HAP-1 (cell line): ENCODE results near the gene ZNF627.
A peak's percentile ranks its signal among the peaks of the same experiment; 100 is the strongest.

ENCODE experiments used
- DNase-seq, 2 experiments: peaks; one replicate each; pipeline ENCODE4 v3.0.0-alpha.2; 2016 to 2020; ENCODE audit warnings: low spot score in 2 of 2
- H3K27me3 ChIP-seq: fragments of 250-450 bp; sonication (Bioruptor Pico); 2 replicates; pipeline ENCODE4 v1.5.1; 2020; ENCODE audit warnings: low read depth, mild to moderate bottlenecking, moderate library complexity
- H3K36me3 ChIP-seq: fragments of 250-450 bp; sonication (Bioruptor Pico); replicated peaks from 2 replicates; pipeline ENCODE4 v1.5.1; 2020; ENCODE audit warnings: mild to moderate bottlenecking
- H3K4me1 ChIP-seq: fragments of 250-450 bp; sonication (Bioruptor Pico); 2 replicates; pipeline ENCODE4 v1.5.1; 2020; ENCODE audit warnings: mild to moderate bottlenecking
- H3K4me3 ChIP-seq: fragments of 250-450 bp; sonication (Bioruptor Pico); 2 replicates; pipeline ENCODE4 v1.5.1; 2020; ENCODE audit warnings: mild to moderate bottlenecking, moderate library complexity
- H3K9me3 ChIP-seq: fragments of 250-450 bp; sonication (Bioruptor Pico); 2 replicates; pipeline ENCODE4 v1.5.1; 2020; ENCODE audit warnings: mild to moderate bottlenecking, moderate library complexity
- in situ Hi-C: fragments of 300-500 bp; cut with MboI; formaldehyde crosslinking; loops from 3 replicates; pipeline ENCODE4 v1.14.3; 2020; ENCODE audit warnings: low sequenced_read_pairs, inconsistent platforms, mixed read lengths

Gene ZNF627

GRCh38 chr19:11597202-11598102, at the start of gene ZNF627:
Gene ZNF627 (plus strand): TSS chr19:11597483. CDS start chr19:11597628, 145 bp downstream.
- Histone ChIP-seq H3K9me3 (no peaks in the 10 kb centered on the region), H3K27me3 (no peaks in the 10 kb centered on the region), H3K4me3 (peak within 1 kb of the TSS; percentile 78), H3K4me1 (peaks cover 4% of the 10 kb centered on the region; the same call in 1 of the 2 replicates), H3K36me3 (peaks cover 8% of the 10 kb centered on the region; the same call in 1 of the 2 replicates)
- in situ Hi-C loops = no loop called here
- peak; percentile 94 to 99 for DNase-seq

GRCh38 chr19:11547929-11548700, 49.2 kb upstream of the ZNF627 start:
- H3K9me3 ChIP-seq = no peaks in the 10 kb centered on the region
- H3K4me3 ChIP-seq = no peak overlapping the region
- no peak for DNase-seq
- H3K27me3 ChIP-seq = no peaks in the 10 kb centered on the region
- H3K36me3 ChIP-seq = no peaks in the 10 kb centered on the region; the same call in none of the 2 replicates
- in situ Hi-C loops = no loop called here
- no peaks in the 10 kb centered on the region for H3K4me1 ChIP-seq

- Histone ChIP-seq H3K9me3 (no peaks in the 10 kb centered on the region), H3K4me1 (no peaks in the 10 kb centered on the region), H3K27me3 (no peaks in the 10 kb centered on the region), H3K36me3 (peaks cover 3% of the 10 kb centered on the region), H3K4me3 (no peak overlapping the region)
- DNase-seq = no peak
- in situ Hi-C loops = no loop called here
These were observed 47.8 kb upstream of the ZNF627 start for GRCh38 chr19:11549386-11549953.

DNA sequence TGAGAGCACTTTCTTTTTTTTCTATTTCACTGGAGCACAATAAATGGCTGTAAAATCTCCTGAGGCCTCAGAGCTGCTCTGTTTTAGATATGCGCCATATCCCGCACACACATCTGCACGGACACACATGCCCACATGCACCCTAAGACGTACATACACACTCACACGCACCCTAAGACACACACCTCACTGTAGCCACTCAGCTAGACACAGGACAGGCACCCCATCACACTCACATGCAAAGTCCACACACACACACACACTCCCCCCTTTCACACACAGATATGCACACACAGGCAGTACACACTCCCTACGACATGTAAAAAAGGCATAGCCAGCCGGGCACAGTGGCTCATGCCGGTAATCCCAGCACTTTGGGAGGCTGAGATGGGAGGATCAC, 47.0 kb upstream of the ZNF627 start:
- no peaks in the 10 kb centered on the region for H3K4me1 ChIP-seq
- H3K36me3 ChIP-seq = peaks cover 3% of the 10 kb centered on the region
- H3K9me3 ChIP-seq = no peaks in the 10 kb centered on the region
- in situ Hi-C loops = no loop called here
- H3K27me3 ChIP-seq = no peaks in the 10 kb centered on the region
- no peak overlapping the region for H3K4me3 ChIP-seq
- DNase-seq = no peak

GRCh38 chr19:11551603-11552235, 45.6 kb upstream of the ZNF627 start:
- Histone ChIP-seq H3K9me3 (no peaks in the 10 kb centered on the region), H3K4me3 (no peak overlapping the region), H3K27me3 (no peaks in the 10 kb centered on the region), H3K36me3 (peaks cover 7% of the 10 kb centered on the region), H3K4me1 (no peaks in the 10 kb centered on the region)
- in situ Hi-C loops = no loop called here
- DNase-seq = peak in 1 of 2 experiments; percentile 52

- Histone ChIP-seq H3K27me3 (no peaks in the 10 kb centered on the region), H3K36me3 (peaks cover 7% of the 10 kb centered on the region), H3K9me3 (no peaks in the 10 kb centered on the region), H3K4me3 (no peak overlapping the region), H3K4me1 (peaks cover 2% of the 10 kb centered on the region; the same call in 1 of the 2 replicates)
- DNase-seq = no peak
- in situ Hi-C loops = no loop called here
These were observed 44.5 kb upstream of the ZNF627 start for GRCh38 chr19:11552666-11553372.

- Histone ChIP-seq H3K4me3 (no peak overlapping the region), H3K9me3 (no peaks in the 10 kb centered on the region), H3K27me3 (no peaks in the 10 kb centered on the region), H3K4me1 (peaks cover 7% of the 10 kb centered on the region; the same call in 1 of the 2 replicates), H3K36me3 (peaks cover 7% of the 10 kb centered on the region)
- DNase-seq = no peak
- in situ Hi-C loops = no loop called here
These were observed 43.1 kb upstream of the ZNF627 start for GRCh38 chr19:11554160-11554559.

GRCh38 chr19:11555246-11555645, 42.0 kb upstream of the ZNF627 start:
- no peak for DNase-seq
- Histone ChIP-seq H3K4me3 (no peak overlapping the region), H3K9me3 (no peaks in the 10 kb centered on the region), H3K27me3 (no peaks in the 10 kb centered on the region), H3K36me3 (peaks cover 7% of the 10 kb centered on the region), H3K4me1 (peaks cover 10% of the 10 kb centered on the region)
- in situ Hi-C loops = no loop called here

- DNase-seq = no peak
- in situ Hi-C loops = no loop called here
- H3K4me1 ChIP-seq = peaks cover 12% of the 10 kb centered on the region
- no peaks in the 10 kb centered on the region for H3K27me3 ChIP-seq
- H3K9me3 ChIP-seq = no peaks in the 10 kb centered on the region
- H3K4me3 ChIP-seq = no peak overlapping the region
- H3K36me3 ChIP-seq = peaks cover 7% of the 10 kb centered on the region
These were observed 40.5 kb upstream of the ZNF627 start for GRCh38 chr19:11556634-11557420.

GRCh38 chr19:11558881-11559828, 38.1 kb upstream of the ZNF627 start, which contains the start of gene ELOF1:
Gene ELOF1 (minus strand): TSS chr19:11559230. CDS start chr19:11554347, 4,883 bp downstream.
- Histone ChIP-seq H3K9me3 (no peaks in the 10 kb centered on the region), H3K36me3 (peaks cover 4% of the 10 kb centered on the region; the same call in 1 of the 2 replicates), H3K4me3 (peak within 1 kb of the TSS; percentile 73), H3K27me3 (no peaks in the 10 kb centered on the region), H3K4me1 (peaks cover 12% of the 10 kb centered on the region)
- DNase-seq = peak; percentile 95 to 99
- in situ Hi-C loops = no loop called here

DNA sequence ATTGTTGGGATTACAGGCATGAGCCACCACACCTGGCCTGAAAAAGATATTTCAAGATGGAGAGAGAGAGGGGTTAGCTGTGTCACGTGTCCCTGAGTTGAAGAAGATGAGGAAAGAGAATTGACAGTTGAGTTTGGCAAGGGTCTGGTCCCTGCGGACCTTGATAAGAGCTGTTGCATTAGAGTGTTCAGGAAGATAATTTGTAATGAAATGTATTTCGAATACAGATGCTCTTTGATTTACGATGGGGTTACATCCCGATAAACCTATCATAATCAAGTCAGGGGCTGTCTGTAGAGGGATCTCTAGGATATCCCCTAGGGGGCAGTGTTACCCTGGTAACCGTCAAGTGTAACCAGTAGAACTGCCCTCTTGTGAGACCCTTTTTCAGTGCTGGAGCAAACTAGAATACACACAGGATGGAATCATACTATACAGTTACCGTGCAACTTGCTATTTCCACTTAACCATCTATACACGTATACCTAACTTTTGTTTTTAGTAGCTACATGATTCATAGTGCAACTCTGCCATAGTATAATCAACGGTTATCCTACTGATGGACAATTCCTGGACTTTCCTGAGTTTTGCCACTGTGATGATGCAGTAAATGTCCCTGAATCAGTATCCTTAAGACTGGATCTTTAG, 36.8 kb upstream of the ZNF627 start:
- no peaks in the 10 kb centered on the region for H3K27me3 ChIP-seq
- H3K4me1 ChIP-seq = peaks cover 12% of the 10 kb centered on the region
- no peaks in the 10 kb centered on the region for H3K9me3 ChIP-seq
- H3K4me3 ChIP-seq = peak overlapping the region; percentile 73
- in situ Hi-C loops = no loop called here
- DNase-seq = peak; percentile 65 to 86
- H3K36me3 ChIP-seq = 0 out of 2 replicates have a peak, but pooled peaks cover 2% of the 10 kb centered on the region
